Activated CD4-positive, alpha-beta T cell treated with anti-CD3 and anti-CD28 coated beads for 24 hours (primary cell): ENCODE results near the gene CMTM2.
"Not testable (repeated sequence)": the region's sequence is repeated elsewhere in the genome, so short reads cannot be mapped to it uniquely, and the experiment has no call there.

Experiments
- DNase-seq, 2 donors: peaks; one replicate each; pipeline ENCODE4 v3.0.0-alpha.2; 2020; ENCODE audit warnings: low read depth in 2 of 2

The CMTM2 gene

DNA sequence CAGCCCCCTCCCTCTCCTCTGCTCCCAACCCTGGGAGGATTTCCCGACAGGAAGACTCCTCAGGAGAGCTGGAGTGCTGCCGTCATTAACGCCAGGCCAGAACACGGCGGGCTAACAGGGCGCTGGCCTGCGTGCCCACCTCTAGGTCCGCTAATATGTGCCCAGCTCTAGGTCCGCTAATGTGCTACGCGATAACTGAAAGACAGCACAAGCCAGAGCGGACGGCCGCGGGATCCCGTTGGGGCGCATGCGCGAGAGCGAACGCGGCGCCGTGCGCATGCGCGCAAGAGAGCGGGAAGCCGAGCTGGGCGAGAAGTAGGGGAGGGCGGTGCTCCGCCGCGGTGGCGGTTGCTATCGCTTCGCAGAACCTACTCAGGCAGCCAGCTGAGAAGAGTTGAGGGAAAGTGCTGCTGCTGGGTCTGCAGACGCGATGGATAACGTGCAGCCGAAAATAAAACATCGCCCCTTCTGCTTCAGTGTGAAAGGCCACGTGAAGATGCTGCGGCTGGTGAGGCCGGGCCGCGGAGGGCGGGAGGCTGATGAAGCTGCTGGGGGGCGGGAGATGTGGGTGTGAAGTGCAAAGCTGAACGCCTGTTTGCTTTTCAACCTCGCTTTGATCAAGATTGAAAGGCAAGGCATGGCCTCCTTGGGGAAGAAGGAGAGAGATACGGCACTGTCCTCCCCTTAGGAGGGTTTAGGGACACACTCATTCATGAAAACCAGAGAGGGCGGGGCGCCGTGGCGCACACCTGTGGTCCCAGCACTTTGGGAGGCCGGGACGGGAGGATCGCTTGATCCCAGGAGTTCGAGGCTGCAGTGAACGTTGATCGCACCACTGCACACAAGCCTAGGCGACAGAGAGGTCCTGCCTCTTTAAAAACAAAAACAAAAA is 26.7 kb upstream of the CMTM2 start, which contains the start of gene CKLF:
Gene CKLF (plus strand): TSS at position 291 of the 892 bp plus-strand sequence. CDS start 140 bp downstream, at position 431.
- DNase-seq, result peak; percentile 80 to 82

DNA sequence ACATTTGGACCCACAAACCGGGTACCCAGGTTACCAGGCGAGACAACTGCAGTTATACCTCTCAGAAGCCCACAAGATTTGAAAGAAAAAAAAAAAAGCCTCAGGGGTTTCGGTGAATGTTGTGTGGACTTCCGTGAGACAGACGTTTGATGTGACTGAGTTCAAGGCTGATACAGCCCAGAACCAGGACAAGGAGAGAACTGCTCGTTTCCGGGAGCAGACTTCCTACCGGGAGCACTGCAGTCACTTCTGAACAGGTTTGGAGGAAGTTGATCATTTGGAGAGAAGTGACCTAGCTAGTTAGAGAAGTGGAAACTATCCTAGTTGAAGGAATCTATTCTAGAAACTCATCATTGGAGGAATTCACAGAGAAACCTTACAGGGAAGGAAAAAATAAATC is 26.0 kb upstream of the CMTM2 start:
- DNase-seq, result no peak

DNA sequence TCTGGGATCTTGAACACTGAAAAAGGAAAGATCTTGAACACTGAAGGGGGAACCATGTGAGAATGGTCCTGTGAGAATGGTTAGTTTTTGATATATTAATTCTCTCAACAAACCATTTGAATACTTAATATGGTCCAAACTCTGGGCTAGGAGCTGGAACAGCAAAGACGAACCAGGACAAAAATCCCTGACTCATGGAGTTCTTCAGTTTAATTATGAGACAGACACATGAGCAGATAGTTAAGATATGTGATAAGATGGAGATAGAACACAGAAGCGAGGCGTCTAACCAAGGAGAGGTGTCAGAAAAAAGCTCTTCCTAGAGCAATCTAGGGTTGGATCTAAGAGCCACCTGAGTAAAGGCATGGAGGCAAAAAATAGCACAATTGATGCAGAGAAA is 25.2 kb upstream of the CMTM2 start:
- DNase-seq, result no peak

DNA sequence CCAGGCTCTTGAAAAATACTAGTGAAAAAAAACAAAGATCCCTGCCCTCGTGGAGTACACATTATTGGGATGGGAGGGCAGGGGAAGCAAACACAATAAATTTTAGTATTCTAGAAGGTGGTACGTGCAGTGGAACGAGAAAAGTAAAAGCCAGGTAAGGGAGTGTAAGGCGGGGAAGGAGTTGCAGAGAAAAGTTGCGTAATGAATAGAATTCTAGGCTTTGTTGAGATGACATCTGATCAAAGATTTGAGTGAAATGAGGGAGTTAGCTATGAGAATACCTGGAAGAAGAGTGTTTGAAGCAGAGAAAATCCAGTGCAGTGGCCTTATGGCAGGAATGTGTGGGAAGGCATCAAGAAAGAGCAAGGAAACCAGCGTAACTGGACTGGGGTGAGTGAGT is 24.8 kb upstream of the CMTM2 start:
- no peak for DNase-seq

DNA sequence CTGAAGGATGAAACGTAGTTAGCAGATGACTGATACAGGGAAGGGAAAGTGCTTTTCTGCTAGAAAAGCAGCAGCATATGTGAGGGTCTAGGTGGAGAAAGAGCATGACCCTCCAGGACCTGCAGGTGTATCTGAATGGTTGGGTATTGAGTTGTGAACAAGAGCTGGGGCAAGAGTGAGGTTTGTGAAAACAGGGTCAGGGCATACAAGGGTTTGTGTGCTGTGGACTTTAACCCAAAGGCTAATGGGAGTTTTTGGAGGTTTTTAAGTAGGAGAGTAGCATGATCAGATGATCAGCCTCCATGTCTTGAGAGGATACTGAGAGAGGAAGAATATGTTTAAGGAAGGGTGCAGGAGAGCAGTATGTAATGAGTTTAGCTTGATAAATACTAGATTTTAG is 19.2 kb upstream of the CMTM2 start:
- DNase-seq, result no peak

DNA sequence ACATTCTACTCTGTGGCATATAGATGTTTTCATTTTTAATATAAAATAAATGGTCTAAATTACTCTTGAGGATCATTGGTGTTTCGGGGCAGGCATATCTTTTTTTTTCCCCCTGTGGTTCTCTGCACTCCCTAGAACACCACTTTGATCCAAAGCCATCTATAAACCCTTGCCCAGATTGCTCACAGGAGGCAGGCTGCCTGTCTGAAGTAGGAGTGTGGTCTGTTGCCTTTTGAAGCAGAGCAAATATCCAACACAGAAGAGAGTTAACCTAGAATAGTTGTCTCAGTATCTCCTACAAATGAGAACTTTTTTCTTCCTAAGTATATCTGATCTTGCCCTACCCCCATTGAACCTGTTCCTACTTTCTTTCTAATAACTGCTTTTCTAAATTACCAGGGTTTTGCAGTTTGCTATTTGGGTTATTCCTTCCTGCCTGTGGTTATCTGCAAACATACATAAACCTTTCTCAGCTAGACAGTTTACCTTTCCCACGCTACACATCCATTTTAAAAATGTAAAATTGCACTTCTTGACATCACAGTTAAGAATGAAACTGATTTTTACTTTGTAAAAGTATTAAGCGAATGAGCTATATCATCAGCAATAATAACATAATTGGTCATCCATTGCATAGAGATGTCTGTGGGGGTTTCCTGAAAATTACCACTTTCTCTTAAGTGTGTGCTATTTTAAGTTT is 17.7 kb upstream of the CMTM2 start:
- DNase-seq, result no peak

DNA sequence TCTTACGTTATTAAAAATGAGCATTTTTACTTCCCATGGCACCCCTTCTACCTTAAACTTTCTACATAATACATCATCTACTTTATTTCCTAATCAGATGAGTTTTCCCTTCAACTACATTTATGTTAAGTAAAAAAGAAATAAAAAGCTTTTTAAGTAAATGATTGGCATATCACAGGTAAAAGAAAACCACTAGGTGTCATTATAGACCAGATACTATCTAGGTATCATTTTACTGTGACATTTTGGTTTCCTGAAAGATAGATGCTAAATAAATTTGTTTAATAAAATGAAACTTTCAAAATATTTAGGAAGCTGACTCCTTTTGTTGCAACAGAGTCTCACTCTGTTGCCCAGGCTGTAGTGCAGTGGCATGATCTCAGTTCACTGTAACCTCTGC is 16.9 kb upstream of the CMTM2 start:
- no peak for DNase-seq

DNA sequence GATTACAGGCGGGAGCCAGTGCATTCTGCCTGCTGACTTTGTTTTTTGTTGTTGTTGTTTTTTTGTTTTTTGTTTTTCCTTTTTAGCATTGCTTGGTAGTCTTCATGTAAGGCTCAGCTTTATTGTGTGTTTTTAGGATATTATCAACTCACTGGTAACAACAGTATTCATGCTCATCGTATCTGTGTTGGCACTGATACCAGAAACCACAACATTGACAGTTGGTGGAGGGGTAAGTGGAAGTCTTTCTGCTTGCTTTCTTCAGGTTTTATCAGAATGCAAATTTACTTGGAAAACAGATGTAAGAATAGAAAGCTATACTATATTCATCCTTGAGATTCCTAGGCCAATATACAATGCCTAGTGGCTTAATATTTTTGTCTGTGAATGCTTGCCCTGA is 16.3 kb upstream of the CMTM2 start:
- DNase-seq, result no peak

DNA sequence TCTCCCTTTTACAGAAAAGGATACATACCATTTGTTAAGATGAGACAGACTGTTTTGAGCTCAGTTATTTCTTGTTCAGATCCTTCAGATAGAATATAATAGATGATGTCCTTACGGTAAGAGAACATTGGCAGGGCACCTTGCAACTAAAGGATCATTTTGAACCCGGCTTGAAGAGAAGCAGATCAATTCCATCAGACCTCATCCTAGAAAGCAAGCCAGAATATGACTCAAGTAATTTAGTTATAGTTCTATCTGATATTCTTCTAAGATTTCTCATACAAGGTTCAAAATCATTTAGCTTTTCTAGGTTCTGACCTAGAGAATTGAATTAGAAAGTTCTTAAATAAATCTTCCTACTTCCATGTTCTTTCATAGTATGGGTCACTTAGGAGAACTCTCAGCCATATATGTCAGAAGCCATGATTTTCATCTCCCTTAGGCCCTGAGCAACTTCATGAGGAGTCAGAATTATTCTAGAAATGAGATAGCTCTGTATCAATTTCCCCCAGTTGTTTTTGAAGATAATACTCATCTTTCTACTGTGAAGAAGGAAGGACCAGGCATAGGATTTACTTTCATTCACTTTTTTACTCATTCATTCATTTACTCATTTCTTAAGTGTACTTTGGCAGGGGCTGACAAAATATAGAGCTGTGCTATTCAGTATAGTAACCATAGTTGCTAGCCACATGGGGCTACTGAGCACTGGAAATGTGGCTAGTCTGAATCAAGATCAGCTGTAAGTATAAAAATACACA is 15.5 kb upstream of the CMTM2 start:
- DNase-seq, result no peak

DNA sequence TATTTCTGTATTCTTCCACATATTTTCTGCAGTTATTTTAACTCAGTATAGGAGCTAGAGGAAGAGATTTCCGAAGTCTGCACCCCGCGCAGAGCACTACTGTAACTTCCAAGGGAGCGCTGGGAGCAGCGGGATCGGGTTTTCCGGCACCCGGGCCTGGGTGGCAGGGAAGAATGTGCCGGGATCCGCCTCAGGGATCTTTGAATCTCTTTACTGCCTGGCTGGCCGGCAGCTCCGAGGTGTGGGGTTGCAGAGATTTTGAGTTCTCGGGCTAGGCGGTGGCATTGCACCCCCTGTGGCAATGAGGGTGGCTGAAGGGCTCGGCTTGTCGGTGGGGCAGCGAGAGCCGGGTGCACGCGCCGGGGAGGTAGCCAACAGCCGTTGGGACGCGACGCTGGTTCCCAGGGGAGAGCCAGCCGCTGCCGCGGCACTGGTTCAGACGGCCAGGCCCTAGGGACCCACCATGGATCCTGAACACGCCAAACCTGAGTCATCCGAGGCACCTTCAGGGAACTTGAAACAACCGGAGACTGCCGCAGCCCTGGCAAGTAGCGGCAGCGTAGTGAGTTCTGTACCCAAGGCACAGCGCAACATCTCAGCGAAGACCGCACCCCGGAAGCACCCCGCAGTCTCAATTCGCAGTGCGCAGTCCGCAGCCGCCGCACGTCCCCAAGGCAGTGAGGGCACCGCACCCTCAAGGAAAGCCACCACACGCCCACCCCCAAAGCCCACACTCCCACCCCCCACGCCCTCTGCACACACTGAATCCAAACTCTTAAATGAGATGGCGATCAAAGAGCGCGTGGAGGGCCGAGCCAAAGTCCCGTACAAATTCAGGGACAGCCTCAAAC is 13.0 kb upstream of the CMTM2 start, which contains the start of gene CMTM1:
Gene CMTM1 (plus strand): TSS at position 389 of the 851 bp plus-strand sequence. CDS start 75 bp downstream, at position 464.
- DNase-seq, result no peak

DNA sequence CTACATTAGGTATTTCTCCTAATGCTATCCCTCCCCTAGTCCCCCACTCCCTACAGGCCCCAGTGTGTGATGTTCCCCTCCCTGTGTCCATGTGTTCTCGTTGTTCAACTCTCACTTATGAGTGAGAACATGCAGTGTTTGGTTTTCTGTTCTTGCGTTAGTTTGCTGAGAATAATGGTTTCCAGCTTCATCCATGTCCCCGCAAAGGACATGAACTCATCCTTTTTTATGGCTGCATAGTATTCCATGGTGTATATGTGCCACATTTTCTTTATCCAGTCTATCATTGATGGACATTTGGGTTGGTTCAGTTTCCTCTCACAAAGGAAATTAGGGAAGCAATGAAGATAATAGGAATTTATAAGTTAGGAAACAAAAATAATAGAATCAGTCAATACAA is 12.0 kb upstream of the CMTM2 start:
- DNase-seq, result not testable (repeated sequence)

DNA sequence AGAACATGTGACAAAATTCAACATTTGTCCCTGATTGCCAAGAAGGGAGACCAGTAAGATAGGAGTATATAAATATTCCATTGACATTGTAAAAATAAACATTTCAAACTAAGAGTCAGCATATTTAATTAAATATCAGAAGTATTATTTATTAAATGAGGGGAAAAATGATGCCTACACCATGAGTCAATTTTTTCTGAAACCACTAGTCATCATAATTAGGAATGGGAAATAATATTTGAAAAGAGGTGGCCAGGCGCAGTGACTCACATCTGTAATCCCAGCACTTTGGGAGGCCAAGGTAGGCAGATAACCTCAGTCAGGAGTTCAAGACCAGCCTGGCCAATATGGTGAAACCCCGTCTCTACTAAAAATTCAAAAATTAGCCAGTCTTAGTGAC is 10.9 kb upstream of the CMTM2 start:
- DNase-seq, result no peak

DNA sequence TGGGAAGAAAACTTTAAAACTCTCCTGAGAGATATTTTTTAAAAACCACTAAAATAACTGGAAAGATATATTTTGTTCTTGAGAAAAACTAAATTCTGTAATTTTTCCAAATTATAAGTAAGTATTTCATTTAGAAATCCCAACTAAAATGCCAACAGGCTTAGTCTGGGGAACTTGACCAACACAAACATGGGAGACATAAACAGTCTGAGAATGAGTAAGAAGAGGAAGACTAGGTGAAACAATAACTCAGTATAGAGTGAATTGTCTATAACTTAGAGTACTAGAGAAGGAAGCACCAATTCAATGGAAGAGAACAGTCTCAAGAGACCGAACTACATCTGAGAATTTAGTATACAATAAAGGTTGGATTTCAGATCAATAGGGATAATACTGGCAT is 10.1 kb upstream of the CMTM2 start:
- no peak for DNase-seq

DNA sequence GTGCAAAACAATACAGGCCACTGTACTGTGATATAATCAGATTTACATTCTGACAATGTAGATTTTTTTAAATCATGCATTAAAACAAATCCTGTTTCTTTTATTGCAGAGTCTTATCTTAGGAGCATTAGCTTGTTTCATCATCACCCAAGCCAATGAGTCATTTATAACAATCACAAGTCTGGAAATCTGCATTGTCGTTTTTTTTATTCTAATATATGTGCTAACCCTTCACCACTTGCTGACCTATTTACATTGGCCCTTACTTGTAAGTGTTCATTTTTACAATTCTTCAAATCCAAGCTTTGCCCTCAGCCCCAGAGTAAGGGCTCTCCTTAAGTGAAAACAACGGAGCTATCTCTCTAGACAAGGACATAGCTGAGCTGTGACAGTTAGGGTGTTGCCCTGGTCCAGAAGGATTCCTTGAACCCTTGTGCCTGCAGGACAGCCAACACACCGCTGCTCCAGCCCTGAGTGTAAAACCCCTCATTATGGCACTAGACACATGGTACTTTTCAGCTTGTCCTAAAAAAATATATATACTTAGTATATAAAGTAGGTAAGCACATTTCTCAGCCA is 9.3 kb upstream of the CMTM2 start:
- no peak for DNase-seq

DNA sequence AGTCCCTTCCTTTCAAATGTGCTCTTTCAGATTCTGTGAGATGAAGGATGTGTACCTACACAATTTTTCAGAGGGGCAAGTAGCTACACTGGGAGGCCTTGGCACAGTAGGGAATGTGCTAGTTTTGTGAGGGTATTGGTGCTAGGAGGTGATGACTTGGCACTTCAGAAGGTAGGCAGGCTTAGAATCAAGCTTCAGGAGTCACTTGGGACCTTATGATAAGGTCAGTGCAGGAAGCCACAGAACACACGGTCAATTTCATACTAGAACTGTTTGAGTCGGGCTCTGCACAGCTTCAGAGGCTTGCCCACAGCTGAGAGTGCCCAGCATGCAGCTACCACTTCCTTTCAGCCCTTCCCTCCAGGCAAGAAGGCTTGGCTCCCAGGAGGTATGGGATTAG is 6.9 kb upstream of the CMTM2 start:
- no peak for DNase-seq

DNA sequence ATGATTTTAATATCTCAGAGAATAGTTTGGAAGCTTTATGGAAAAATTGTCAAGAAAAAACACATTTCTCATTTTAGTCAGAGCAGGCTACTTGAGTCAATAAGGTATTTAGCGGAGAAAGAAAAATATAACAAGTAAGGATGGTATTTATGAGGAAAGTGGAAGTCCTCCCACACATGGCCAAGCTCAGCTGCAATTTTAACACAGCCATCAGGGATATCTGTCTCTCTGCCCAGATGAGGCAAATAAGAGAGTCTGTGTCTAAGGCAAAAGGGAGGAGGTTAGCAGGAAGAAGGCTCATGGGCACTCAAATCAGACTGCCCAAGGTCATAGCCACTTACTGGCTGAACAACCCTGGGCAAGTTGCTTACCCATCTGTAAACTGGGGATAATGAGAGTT is 5.2 kb upstream of the CMTM2 start:
- no peak for DNase-seq

DNA sequence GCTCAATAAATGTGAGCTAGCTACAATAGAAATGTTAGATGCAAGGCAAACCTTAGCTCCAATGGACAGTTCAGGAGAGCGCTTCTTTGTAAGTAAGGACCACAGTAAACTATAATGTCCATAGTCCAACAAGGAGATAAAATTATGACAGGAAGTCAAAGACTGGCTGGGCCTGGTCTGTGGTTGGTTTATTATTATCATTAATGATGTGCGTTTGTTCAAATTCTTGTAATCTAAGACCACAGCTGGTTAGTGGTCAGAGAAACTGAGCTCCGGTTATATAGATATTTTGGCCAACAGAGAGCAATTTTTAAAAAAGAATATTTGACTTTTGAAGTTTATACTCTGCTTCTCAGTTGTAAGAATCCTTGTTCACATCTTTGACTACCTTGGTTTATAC is 4.7 kb upstream of the CMTM2 start:
- no peak for DNase-seq

DNA sequence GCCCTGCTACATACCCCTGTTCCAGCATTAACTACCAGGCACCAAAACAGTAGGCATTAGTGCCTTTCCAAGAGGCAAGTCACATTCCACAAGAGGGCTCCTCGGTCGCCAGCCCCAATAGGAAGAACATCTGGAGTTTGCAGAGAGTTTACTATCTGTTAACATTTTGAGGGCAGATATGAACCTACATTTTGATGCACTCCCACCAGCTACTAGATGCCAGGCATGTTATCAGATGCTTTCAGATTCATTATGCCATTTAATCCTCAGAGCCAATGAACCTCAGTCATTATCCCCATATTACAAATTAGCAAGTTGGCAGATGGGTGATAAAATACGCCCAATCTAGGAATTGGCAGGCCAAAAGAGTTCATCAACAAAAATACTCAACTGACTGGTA is 4.2 kb upstream of the CMTM2 start:
- DNase-seq, result no peak

DNA sequence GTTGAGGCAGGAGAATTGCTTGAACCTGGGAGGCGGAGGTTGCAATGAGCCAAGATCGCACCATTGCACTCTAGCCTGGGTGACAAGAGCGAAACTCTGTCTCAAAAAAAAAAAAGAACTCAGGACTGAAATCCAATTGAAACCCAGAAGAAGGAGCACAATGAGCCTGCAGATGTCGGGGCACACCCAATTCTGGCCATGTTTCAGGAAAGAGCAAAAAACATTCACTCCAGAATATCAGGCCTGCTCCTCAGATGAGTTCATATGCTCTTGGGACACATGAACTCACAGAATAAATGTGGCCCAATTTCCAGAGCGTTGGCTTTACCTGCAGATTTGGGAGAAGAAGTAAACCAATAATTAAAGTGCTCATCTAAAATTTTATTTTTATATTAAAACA is 3.0 kb upstream of the CMTM2 start:
- no peak for DNase-seq

DNA sequence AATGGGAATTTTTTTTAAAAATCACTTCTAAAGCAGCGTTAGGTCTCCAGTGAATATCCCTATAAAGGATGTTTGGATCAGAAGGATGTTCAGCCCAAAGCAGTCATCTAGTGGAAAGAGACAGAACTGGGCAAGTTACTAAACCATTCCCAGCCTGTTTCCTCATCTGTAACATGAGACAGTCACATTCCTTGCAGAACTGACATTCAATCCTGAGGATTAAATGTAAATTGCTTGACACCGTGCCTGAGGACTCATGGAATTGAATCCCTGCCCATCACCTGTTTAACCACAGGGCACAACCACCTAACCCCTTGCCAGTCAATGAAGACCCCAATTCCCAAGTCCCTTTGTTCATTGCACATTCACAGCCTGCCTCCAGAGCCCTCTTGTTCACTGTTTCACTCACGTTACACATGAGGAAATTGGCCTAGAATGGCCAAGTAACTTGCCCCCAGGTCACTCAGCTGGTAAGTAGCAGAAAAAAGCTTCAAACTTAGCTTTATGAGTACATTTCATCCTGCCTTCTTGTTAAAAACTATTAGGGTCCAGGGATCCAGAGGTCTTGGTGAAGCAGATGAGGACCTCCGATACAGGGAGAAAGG is 1.4 kb downstream of the CMTM2 start:
- DNase-seq, result no peak
